H1 (cell line): ENCODE results near the gene COLEC12.

ENCODE experiments used
- EZH2 ChIP-seq: fragments of 200-600 bp; sonication (generic); IDR thresholded peaks from 2 replicates; pipeline ENCODE4 v1.7.1; 2012; ENCODE audit warnings: low read depth, mild to moderate bottlenecking, moderate library complexity, low read length, inconsistent platforms; ENCODE audit not compliant: severe bottlenecking
- TAF1 ChIP-seq: IDR thresholded peaks from 2 replicates; pipeline ENCODE4 v1.6.1; 2011; ENCODE audit warnings: mild to moderate bottlenecking, low read depth, low read length
- TF ChIP-seq, protein P1 (sequence below), 3 experiments: IDR thresholded peaks; 1 replicate in 2 of 3; 2 replicates in 1 of 3; pipeline versions ENCODE4 v1.5.1 to v1.6.1; 2011; ENCODE audit warnings: low read length in 3 of 3, mild to moderate bottlenecking in 3 of 3, inconsistent platforms in 2 of 3, low read depth in 1 of 3, moderate library complexity in 1 of 3; ENCODE audit not compliant: insufficient read depth in 1 of 3; ENCODE audit errors: control extremely low read depth in 1 of 3

GRCh38 chr18:331221-331821 is 169.2 kb downstream of the COLEC12 start:
- TF ChIP-seq, protein P1, sequence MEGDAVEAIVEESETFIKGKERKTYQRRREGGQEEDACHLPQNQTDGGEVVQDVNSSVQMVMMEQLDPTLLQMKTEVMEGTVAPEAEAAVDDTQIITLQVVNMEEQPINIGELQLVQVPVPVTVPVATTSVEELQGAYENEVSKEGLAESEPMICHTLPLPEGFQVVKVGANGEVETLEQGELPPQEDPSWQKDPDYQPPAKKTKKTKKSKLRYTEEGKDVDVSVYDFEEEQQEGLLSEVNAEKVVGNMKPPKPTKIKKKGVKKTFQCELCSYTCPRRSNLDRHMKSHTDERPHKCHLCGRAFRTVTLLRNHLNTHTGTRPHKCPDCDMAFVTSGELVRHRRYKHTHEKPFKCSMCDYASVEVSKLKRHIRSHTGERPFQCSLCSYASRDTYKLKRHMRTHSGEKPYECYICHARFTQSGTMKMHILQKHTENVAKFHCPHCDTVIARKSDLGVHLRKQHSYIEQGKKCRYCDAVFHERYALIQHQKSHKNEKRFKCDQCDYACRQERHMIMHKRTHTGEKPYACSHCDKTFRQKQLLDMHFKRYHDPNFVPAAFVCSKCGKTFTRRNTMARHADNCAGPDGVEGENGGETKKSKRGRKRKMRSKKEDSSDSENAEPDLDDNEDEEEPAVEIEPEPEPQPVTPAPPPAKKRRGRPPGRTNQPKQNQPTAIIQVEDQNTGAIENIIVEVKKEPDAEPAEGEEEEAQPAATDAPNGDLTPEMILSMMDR (IDR thresholded peaks at IDR 0.05; ENCODE audit: control extremely low read depth in 1 of 3, insufficient read depth in 1 of 3, low read depth in 1 of 3, low read length in 3 of 3) = no peak
- TF ChIP-seq EZH2 = no peak
- TF ChIP-seq TAF1 = no peak
